ENCODE measurements around the gene ESPN. TPM values are rescaled to one million over a fixed set of nuclear protein-coding genes. Genes with fewer than 3 reads are reported as not detected.

The ESPN gene
- total RNA-seq, 1 experiment from 2014 or later = 8.5 TPM

GRCh38 chr1:6391951-6392808 lies 32.4 kb upstream of the ESPN start:
- intact Hi-C loops (cut with micrococcal nuclease; ENCODE audit: unreplicated experiment) = no loop called here
- no peak for DNase-seq (ENCODE audit: low read depth, low spot score)
- H3K9me3 ChIP-seq (ENCODE audit: control insufficient read depth, insufficient read depth, low read depth, low read length) = no peaks in the 10 kb centered on the region
- CTCF ChIA-PET = no interaction called here
- TF ChIP-seq TCF7L2 (IDR thresholded peaks at IDR 0.05; ENCODE audit: low read depth, low read length) (no peak), POLR2AphosphoS5 (IDR thresholded peaks at IDR 0.05; ENCODE audit: low read depth, low read length) (no peak), SIN3A (IDR thresholded peaks at IDR 0.05; ENCODE audit: borderline replicate concordance, insufficient read depth, low read depth, low read length) (no peak), REST (IDR thresholded peaks at IDR 0.05; ENCODE audit: insufficient read depth in 1 of 2, low read depth in 2 of 2, low read length in 1 of 2) (no peak), CTCF (IDR thresholded peaks at IDR 0.05) (no peak)
- H3K27ac ChIP-seq (ENCODE audit: low read length) = peak overlapping the region; percentile 68
- POLR2A ChIA-PET = interaction anchor here (0.9 kb wide), 1 partner anchor 12 kb away, joined by 7 read pairs; no protein-coding TSS in a partner anchor
- no peaks in the 10 kb centered on the region for H3K36me3 ChIP-seq (ENCODE audit: control insufficient read depth, insufficient read depth, low read length)
- H3K27me3 ChIP-seq (ENCODE audit: control insufficient read depth, insufficient read depth, low read length) = no peaks in the 10 kb centered on the region
- in situ Hi-C loops (cut with HindIII; ENCODE audit: low pct_unique_long_range_greater_than_20kb, low sequenced_read_pairs) = no loop called here
- BruUV-seq (replicated peaks) = TSS peak; percentile 69
- H3K4me3 ChIP-seq (ENCODE audit: low read depth in 2 of 2, low read length in 2 of 2) = peak overlapping the region; percentile 50 to 64
- H3K4me1 ChIP-seq (ENCODE audit: control insufficient read depth, insufficient read depth, low read length) = peaks cover 17% of the 10 kb centered on the region
- ATAC-seq = no peak

GRCh38 chr1:6392809-6393399 lies 31.7 kb upstream of the ESPN start:
- H3K9me3 ChIP-seq (ENCODE audit: control insufficient read depth, insufficient read depth, low read depth, low read length) = no peaks in the 10 kb centered on the region
- peak overlapping the region; percentile 68 for H3K27ac ChIP-seq (ENCODE audit: low read length)
- CTCF ChIA-PET = interaction anchor here (0.6 to 0.9 kb wide), 5 partner anchors 34 to 205 kb away, joined by 3 to 4 read pairs (median 4); no protein-coding TSS in a partner anchor
- H3K4me3 ChIP-seq (ENCODE audit: low read depth in 2 of 2, low read length in 2 of 2) = peak overlapping the region; percentile 50 to 64
- H3K27me3 ChIP-seq (ENCODE audit: control insufficient read depth, insufficient read depth, low read length) = no peaks in the 10 kb centered on the region
- ATAC-seq (peak; percentile 47), DNase-seq (ENCODE audit: low read depth, low spot score) (no peak)
- peaks cover 13% of the 10 kb centered on the region for H3K4me1 ChIP-seq (ENCODE audit: control insufficient read depth, insufficient read depth, low read length)
- BruUV-seq (replicated peaks) = no TSS peak
- TF ChIP-seq REST (IDR thresholded peaks at IDR 0.05; ENCODE audit: insufficient read depth in 1 of 2, low read depth in 2 of 2, low read length in 1 of 2) = no peak
- TF ChIP-seq POLR2AphosphoS5 (IDR thresholded peaks at IDR 0.05; ENCODE audit: low read depth, low read length) = peak; percentile 28; the same call in 1 of the 2 replicates
- TF ChIP-seq CTCF (IDR thresholded peaks at IDR 0.05) = no peak
- TF ChIP-seq TCF7L2 (IDR thresholded peaks at IDR 0.05; ENCODE audit: low read depth, low read length) = no peak
- peak; percentile 41 for TF ChIP-seq SIN3A (IDR thresholded peaks at IDR 0.05; ENCODE audit: borderline replicate concordance, insufficient read depth, low read depth, low read length)
- POLR2A ChIA-PET = no interaction called here
- no peaks in the 10 kb centered on the region for H3K36me3 ChIP-seq (ENCODE audit: control insufficient read depth, insufficient read depth, low read length)
- in situ Hi-C loops (cut with HindIII; ENCODE audit: low pct_unique_long_range_greater_than_20kb, low sequenced_read_pairs) = no loop called here
- intact Hi-C loops (cut with micrococcal nuclease; ENCODE audit: unreplicated experiment) = no loop called here

All from Panc1 (cell line).